ENCODE results near the gene DAB1. TPM values are rescaled to one million over a fixed set of nuclear protein-coding genes. Genes with fewer than 3 reads are reported as not detected.

Gene DAB1
- total RNA-seq, 1 donor from 2014 or later, result 14.6 TPM

DNA sequence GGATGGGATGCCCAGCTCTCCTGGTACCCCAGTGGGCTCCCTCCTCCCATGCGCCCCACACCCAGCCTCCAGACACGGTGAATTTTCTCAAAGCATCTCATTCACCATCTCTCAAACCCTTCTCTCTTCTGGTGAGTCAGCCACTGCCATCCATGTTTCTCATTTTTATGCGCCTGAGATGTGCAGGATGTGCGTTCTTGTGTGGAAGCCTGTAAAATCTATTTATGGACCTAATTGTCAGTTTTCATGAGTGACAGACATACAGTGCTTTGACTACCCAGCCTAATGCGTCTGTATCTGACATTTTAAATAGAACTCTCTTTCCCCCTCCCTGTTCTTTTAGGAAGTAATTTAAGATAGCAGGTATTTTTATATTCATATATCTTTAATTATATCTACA lies 158.8 kb downstream of the DAB1 start:
- peaks cover 15% of the 10 kb centered on the region for H3K4me1 Mint-ChIP-seq
- Histone ChIP-seq H3K4me3 (no peak overlapping the region), H3K9ac (no peak overlapping the region), H3F3A (ENCODE audit: low read depth) (no peaks in the 10 kb centered on the region), H3K4me2 (no peak overlapping the region), H3K9me3 (ENCODE audit: low read depth) (no peaks in the 10 kb centered on the region), H3K79me2 (ENCODE audit: low read depth) (no peaks in the 10 kb centered on the region), H2AFZ (replicated peaks) (no peak overlapping the region), H4K20me1 (ENCODE audit: low read depth) (peaks cover 12% of the 10 kb centered on the region), H3K36me3 (no peaks in the 10 kb centered on the region), H3K27ac (no peak overlapping the region), H3K4me1 (peaks cover 16% of the 10 kb centered on the region), H3K27me3 (no peaks in the 10 kb centered on the region)
- H3K4me3 Mint-ChIP-seq, result no peak overlapping the region
- TF ChIP-seq EZH2 (IDR thresholded peaks at IDR 0.05), result no peak
- no peak for TF ChIP-seq EZH2phosphoT487 (IDR thresholded peaks at IDR 0.05)
- no peak for TF ChIP-seq CTCF (IDR thresholded peaks at IDR 0.05)
- no peaks in the 10 kb centered on the region for H3K36me3 Mint-ChIP-seq
- H3K27ac Mint-ChIP-seq, result no peak overlapping the region
- DNase-seq (ENCODE audit: low spot score), result no peak
- no peaks in the 10 kb centered on the region for H3K27me3 Mint-ChIP-seq (ENCODE audit: insufficient read depth, low read depth)
- no peaks in the 10 kb centered on the region for H3K9me3 Mint-ChIP-seq

DNA sequence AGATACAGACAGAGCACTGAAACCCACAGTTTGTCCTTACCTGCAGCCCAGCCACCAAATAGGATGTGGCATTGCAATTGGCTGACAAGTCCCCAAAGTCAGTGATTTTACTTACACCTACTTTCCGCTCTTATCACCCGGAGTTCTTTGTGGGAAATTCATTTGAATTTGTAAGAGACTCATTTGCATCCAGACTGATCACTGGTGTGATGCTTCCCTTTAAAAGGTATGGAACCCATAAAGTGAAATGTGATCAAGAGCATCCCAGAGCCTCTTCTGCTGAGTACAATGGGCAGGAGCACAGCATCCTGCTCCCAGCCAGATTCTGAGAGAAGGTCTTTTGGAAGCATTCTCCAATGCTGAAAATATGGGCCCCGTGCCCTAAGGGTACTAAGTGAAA lies 161.4 kb downstream of the DAB1 start:
- H3K9me3 ChIP-seq (ENCODE audit: low read depth), result no peaks in the 10 kb centered on the region
- TF ChIP-seq CTCF (IDR thresholded peaks at IDR 0.05) (no peak), EZH2 (IDR thresholded peaks at IDR 0.05) (no peak), EZH2phosphoT487 (IDR thresholded peaks at IDR 0.05) (no peak)
- no peaks in the 10 kb centered on the region for H3K27me3 ChIP-seq
- Mint-ChIP-seq H3K36me3 (peaks cover 1% of the 10 kb centered on the region), H3K27ac (no peak overlapping the region), H3K9me3 (peaks cover 3% of the 10 kb centered on the region), H3K4me1 (peaks cover 4% of the 10 kb centered on the region), H3K4me3 (no peak overlapping the region), H3K27me3 (ENCODE audit: insufficient read depth, low read depth) (no peaks in the 10 kb centered on the region)
- H3K27ac ChIP-seq, result no peak overlapping the region
- no peak overlapping the region for H3K4me3 ChIP-seq
- no peak overlapping the region for H3K9ac ChIP-seq
- no peaks in the 10 kb centered on the region for H3F3A ChIP-seq (ENCODE audit: low read depth)
- no peak for DNase-seq (ENCODE audit: low spot score)
- H3K36me3 ChIP-seq, result no peaks in the 10 kb centered on the region
- H3K4me1 ChIP-seq, result no peaks in the 10 kb centered on the region
- no peaks in the 10 kb centered on the region for H4K20me1 ChIP-seq (ENCODE audit: low read depth)
- no peak overlapping the region for H2AFZ ChIP-seq (replicated peaks)
- H3K4me2 ChIP-seq, result no peak overlapping the region
- H3K79me2 ChIP-seq (ENCODE audit: low read depth), result no peaks in the 10 kb centered on the region

DNA sequence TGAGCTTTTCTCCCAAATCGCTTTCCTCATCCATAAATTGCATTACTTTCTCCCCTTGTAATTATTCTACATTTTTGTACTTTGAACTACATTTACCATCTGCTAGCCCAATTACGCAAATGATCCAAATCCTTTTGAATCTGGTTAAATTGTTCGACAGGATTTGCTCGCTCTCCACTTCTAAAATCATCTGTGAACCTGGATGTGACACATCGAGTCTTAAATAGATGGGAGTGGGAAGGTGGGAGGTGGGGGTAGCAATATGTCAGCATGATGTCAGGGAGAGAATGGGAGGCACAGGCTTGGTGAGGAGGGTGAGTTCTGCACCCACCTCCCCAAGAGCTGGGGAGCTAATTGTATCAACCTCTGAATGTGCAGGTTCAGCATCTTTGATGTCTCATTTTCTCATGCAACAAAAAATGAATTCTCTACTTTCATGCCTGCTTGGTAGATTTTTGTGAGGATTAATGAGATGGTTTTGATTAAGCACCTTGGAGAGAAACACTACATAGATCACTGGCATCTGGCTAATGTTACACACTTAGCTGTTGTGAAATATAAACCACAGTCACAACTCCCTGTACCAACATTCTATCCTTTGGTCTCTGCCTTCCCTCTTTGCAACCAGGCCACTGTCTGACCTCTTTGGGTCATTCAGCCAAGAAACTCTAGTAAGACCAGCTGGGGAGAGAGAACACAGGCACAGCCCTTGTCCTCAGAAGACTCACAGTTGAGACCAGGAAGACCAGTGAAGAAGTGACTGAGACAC lies 165.1 kb downstream of the DAB1 start:
- no peaks in the 10 kb centered on the region for H4K20me1 ChIP-seq (ENCODE audit: low read depth)
- no peaks in the 10 kb centered on the region for H3K9me3 ChIP-seq (ENCODE audit: low read depth)
- H3K27me3 ChIP-seq, result no peaks in the 10 kb centered on the region
- H3K4me1 Mint-ChIP-seq, result peaks cover 8% of the 10 kb centered on the region
- no peak for DNase-seq (ENCODE audit: low spot score)
- no peak overlapping the region for H3K4me3 Mint-ChIP-seq
- TF ChIP-seq CTCF (IDR thresholded peaks at IDR 0.05) (no peak), EZH2 (IDR thresholded peaks at IDR 0.05) (no peak), EZH2phosphoT487 (IDR thresholded peaks at IDR 0.05) (no peak)
- H3K9me3 Mint-ChIP-seq, result peaks cover 3% of the 10 kb centered on the region
- no peak overlapping the region for H3K4me2 ChIP-seq
- no peak overlapping the region for H3K9ac ChIP-seq
- H3K27ac Mint-ChIP-seq, result no peak overlapping the region
- H3K36me3 ChIP-seq, result no peaks in the 10 kb centered on the region
- H3K27ac ChIP-seq, result no peak overlapping the region
- H3K4me1 ChIP-seq, result no peaks in the 10 kb centered on the region
- H3K4me3 ChIP-seq, result no peak overlapping the region
- no peaks in the 10 kb centered on the region for H3K27me3 Mint-ChIP-seq (ENCODE audit: insufficient read depth, low read depth)
- no peaks in the 10 kb centered on the region for H3F3A ChIP-seq (ENCODE audit: low read depth)
- H2AFZ ChIP-seq (replicated peaks), result no peak overlapping the region
- H3K36me3 Mint-ChIP-seq, result peaks cover 1% of the 10 kb centered on the region
- H3K79me2 ChIP-seq (ENCODE audit: low read depth), result no peaks in the 10 kb centered on the region

Data from neural progenitor cell (in vitro differentiated cells).